SW 1271 (cell line): ENCODE measurements around the gene STRBP.

Experiments
- DNase-seq, 2 experiments: peaks; one replicate each; lab custom pipeline; 2025; lab: John Stamatoyannopoulos, UW

Gene STRBP

DNA sequence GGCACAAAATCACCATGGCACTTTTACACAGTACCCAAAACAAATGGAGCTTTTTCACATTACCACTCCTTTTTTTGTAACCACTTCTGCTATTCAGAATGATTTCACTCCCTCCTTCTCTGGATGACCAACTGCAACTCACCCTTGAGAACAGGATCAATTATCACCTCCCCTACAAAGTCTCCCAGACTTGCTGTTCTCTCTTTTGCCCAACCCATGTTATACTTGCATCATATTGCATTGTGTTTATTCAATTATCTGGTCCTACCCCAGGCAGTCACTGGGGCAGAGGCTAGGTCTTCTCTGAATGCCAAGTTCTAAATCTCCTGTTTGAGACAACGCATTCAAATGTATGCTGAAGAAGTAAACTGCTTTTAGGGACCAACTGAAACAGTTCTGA lies 139.0 kb downstream of the STRBP start:
- DNase-seq: no peak

DNA sequence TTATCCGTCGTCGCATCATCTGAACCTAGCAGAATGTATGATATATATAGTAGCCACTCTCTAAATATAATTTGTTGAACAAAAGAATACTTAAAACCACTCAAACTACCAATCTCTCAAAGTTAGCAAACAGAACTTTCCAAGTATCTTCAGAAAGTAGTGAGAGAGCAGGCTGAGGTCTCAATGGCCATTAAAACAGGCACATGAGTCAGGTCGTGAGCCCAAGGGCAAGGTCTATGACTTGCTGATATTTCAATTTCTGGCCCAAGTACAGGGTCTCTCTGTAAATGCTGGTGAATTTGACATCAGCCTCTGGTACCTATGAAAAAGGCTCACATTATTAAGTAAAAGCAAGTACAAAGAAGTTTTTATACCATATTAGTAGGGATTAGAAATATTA lies 139.8 kb downstream of the STRBP start:
- DNase-seq: no peak

DNA sequence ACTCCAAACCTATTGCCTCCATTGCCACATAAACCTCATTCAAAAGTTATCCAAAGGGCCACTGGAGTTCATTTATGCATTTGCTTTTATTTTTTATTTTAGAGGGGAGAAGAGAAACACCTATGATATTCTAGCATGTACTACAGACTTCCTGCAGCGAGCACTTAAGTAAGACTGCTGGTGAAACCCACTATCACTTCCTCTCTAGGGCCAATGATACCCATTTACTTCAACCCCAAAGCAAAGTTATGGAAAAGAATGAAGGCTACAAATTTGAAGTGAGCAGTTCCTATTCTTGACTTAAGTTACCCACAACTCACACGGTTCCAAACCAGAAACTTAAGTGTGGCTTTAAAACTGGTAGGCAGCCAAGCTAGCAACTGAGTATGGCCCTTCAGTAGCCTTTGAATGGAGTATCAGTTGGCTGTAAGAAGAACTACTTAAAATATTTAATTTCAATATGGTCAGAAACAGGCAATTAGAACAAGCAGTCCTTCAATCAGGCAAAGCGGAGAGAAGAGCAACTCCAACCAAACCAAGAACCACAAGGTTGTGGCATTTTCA lies 140.8 kb downstream of the STRBP start:
- no peak for DNase-seq

DNA sequence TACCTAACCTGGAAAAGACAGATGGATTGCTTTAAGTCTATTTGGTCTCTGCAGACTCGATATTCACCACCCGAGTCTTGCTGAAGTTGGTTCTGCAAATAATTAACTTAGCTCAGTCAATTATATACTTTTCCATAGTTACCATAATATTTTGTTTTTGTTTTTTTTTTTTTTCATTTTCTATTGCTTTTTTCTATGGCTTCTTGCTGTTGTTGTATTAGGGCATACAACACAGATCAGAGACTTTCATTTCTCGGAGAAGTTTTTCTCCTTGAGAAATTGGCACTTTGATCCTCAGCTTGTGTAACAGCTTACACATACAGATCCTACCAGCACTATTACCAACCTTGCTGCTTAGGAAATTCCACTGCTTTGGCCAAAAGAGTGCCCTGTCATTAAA lies 146.9 kb downstream of the STRBP start:
- DNase-seq: no peak

DNA sequence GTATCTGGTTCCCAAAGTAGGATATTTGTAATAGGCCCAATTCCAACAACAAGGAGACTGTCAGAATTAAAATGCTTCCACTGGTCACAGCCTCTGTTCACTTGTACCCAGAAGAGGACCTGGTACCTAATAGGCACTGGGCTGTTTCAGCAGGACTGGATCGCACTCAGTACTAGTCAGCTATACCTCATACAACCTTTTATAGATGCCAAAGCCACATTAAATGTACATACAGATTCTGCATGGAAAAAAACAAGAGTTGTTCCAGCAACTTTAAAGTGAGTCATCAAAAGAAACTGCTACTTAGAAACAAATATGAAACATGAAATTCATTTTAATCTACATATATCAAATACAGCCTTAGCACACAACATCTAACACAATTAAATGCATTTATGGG lies 147.4 kb downstream of the STRBP start:
- no peak for DNase-seq

DNA sequence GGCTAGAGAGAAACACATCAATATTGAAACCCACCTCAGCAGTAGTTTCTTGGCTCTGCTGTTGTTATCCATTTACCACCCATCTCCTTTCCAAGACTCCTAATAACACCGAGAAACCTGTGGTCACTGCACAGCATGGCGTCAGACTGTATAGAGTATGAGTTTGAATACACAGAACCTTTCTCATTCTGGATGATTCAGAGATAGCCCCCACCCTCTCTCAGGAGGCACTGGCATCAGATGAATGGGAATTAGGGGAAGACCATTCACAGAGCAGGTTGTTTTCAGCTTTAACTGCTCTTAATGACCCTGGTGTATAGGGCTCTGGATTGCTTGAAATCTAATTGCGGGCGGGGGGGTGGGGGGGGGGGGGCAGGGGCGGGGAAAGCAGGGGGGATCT lies 148.3 kb downstream of the STRBP start:
- no peak for DNase-seq

DNA sequence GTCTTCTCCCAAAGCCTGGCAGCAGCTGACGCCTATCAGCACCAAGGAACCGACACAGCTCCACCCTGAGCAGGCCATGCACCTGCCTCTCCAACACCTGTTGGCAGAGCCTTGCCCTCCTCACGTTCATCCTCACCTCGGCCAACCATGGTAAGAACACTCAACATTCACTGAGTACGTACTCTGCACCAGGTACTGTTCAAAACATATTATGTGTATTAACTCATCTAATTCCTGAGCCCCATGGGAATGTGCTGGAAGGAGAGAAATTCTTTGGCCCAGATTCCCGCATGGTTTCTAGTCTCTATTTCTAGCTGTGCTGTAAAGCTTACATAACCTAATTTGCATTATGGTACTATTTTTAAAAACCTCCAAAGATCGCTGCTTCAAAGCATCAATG lies 148.8 kb downstream of the STRBP start:
- DNase-seq: no peak

DNA sequence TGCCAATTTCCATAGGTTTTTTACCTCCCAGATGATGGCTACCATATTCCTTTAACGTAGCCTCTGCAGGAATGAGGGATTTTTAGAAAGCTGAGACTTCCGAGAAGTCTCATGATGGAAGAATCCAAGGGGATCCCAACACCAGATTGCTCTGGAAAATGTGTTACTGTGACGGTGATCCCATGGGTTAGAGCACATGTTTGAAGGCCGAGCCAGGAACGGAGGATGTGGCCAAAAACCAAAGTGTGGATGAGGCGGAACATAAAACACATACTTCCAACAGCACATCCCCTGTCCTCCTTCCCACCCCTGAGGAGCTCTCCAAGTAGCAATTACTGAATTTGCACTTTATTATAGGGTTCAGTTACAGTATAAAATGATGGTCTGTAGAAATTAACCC lies 152.3 kb downstream of the STRBP start:
- DNase-seq: no peak

DNA sequence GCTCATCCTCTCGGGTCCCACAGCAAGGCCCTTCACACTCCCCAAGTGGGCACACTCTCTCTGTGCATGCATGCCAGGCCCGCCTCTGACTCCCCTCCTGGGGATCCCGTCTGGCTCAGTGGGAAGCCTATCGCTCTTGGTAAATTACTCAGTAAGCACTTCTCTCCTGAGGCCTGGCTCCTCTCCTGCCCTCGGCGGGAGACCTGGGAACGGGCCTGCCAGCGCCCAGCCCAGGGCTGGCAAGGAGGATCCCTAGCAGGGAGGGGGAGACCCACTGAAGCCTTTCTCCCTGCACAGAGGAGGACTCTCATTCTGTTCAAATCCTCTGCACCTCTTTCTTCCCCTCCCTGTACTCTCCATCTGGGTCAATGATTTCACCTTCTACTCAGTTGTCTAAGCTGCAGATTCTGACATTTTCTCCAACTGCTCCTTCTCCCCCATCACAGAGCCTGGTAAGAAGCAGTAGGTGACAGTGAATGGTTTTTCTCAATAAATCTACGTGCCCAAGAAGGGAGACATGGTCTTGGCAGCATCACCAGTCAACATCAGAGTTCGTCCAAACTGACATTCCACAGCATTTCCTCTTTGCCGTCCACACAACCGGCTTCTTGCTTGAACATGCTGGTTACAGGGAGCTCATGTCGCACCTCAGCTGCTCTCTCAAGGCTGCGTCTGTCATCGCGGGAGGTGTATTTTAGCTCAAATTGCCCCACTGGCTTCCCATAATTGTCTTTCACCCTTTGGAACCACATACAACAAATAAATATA lies 153.1 kb downstream of the STRBP start:
- DNase-seq: no peak

DNA sequence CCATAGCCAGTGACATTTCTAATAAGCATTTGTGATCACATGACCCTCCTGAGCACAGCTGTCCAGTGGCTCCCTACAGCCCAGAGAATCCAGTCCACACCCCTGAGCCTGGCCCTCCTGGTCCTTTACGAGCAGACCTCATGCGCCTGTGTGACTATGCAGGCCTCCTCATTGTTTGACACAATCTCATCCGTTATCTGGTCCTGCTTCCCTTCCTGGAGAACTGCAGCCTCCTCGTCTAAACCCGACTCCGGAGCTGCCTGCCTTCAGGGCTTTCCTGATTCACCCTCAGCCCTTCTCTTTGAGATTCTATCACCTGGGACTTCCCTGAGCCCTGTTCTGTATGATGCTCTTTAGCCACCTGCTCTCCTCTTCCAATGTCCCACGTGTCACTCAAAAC lies 155.2 kb downstream of the STRBP start:
- no peak for DNase-seq

DNA sequence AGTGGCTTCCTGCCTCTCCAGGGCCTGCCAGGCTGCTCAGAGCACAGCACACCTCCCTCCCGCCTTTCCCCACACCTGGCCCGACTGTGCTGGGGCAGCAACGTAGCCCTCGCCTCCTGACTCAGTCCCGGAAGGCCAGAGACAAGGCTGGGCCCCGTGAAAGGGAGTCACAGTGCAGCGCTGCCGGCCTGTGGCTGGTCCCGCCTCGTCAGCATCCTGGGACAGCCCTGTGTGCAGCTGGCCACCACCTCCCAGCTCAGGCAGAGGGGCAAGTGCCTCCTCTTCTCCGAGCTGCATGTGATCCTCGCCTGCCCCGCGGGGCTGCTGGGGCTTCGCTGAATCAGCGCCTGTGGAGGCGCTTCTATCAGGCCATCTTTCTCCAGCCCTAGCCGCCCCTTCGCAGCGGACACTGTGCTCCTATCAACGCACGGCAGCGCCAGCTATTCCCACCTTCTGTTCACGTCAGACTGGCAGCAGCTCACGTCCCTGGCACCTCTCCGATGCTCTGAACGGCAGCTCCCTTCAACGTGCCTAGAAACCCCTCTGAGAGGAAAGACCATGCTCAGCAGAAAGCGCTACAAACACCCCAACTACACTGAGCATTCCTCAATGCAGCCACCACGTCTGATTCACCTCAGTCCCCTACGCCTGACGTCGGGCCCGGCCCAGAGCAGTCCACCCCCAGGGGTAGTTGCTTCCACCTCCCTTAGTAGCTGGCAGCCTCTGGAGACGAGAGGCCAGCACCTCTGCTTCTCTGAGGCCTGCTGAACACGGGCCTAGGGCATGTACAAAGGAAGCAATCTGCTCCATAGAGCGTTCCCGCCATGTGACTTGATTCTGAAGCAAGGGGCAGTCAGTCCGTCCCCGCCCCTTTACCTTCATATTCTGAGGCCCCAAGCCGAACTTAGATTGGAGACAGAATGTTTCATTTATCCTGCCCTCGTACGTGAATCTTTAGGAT lies 156.1 kb downstream of the STRBP start:
- DNase-seq: no peak

DNA sequence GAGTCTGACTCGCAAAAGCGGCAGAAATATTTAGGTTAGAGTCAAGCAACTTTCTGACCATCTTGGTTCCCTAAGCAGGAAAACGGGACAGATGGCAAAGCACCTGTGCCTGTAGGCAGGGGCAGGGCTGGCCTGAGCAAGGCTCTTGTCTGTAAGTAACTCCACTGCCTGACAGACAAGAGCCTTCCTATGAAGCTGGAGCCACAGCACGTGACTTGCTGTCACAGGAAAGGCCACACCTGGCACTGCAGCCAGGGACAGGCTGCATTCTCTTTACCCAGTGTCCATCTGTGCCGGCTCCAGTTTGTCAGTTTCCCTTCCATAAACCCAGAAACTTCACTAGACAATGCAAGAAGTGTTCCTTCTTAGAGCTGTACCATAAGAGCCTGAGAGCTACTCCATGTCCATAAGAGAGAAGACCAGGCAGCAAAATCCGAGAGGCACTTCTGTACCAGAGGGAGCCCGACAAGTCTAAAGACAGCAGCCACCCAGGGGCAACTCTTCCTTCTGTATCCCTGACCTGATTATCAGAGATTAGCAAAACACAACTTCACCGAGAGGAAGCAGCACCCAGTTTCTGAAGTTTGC lies 156.9 kb downstream of the STRBP start:
- no peak for DNase-seq

DNA sequence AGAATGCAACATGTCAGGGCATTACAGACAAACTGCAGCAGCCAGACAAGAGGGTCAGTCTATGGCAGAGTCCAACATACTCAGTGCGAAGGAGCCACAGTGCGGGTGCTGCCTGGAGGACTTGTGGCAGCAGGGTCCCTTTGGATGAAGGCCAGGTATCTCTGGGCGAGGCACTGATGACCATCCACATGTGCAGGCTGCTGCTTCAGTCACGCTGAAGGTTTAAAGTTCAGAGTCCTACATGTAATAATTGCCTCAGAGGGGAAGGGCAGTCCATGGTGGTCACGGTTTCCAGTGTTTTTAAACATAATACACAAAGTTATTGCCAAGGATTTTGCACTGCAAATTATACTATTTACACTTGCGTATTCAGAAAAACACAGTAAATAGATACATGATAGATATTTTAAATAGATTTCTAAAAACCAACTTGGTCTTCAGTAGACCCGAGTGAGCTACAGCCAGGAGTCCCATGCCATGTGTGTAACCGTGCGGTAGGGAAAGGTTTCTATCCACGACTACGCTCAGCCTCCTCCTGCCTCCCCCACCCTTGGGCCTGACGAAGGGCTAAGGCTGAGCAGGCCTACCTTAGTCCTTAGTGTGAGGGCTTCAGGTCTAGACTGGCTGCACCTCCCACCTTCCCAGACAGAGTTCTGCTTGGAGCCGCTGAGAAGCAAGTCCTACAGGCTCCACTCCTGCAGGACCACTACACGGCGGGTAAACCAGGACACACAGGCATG lies 158.7 kb downstream of the STRBP start:
- no peak for DNase-seq

DNA sequence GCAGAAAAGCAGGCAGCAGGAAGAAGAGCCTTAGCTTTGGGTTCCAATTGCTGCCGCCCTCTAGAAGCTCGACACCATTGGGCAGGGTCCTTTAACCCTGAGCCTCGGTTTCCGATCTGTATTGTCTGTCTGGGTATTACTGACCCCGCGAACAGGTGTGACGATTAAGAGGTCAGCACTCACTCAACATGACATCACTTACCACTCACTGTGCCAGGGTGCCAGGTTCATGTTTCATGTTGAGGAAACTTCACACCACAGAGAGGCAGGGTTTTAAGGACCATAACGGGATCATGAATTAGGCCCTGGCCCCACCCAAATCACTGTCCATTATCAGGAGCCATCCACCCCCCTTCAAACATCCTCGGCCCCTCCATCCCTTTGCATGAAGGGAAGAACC lies 159.4 kb downstream of the STRBP start:
- no peak for DNase-seq

DNA sequence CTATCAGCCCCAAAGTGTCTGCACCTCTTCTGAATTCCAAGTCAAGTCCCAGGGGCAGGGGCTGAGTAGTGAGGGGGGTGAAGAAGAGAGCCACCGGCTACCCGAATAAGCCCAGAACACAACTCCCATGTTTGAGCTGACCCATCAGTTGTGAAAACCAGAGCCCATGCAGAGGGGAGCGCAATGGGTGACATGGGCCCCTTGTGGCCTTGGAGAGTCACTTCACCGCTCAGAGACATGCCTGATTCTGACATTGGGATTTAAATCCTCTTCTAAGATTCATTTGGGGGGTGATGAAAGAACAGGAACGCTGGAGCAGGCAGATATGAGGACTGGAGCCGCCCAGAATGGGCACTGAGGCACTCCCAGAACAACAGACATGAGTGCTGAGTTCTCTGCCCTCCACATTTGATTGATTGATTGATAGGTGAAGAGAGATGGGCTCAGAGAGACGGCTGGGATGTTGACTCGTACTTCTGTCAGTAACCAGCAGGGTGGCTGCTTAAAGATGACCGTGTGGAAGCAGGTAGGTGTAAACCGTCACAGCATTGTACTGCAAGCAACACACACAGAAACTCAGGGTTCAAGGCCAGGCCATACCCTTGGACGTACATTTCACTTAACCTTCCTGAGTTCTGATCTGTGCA lies 160.6 kb downstream of the STRBP start:
- no peak for DNase-seq

DNA sequence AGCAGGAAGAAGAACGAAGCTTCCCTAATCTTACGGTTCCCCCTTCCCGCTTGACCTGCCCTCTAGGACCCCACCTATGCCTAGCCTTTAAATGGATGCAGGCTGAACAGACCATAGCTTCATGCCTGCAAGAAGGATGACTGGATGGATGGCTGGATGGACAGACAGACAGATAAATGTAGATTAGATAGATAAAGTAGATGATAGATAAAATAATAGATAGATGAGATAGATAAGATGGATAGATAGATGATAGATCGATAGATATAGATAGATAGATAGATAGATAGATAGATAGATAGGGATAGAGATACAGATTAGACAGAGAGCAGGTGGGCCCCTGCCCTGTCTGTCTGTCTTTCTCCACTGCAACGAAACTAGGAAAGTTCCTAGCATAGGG lies 162.9 kb downstream of the STRBP start:
- no peak for DNase-seq

DNA sequence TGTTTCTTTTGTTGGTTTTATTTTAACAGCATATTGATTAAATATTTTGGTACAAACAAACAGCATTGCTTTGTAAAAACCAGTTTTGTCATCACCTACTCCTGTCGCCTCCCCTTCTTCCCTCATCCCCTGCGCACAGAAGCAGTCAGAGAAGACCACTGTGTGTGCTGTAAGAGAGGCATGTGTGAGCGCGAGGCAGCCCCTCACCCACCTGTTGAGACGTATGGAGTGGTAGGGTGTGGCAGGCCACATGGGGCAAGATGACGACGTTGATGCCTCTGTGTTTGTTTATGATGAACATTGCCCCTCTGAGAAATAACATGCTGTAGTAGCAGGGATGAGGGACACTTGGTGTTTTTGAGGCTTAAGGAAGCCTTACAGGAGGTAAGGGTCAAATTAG lies 163.6 kb downstream of the STRBP start:
- DNase-seq: no peak

DNA sequence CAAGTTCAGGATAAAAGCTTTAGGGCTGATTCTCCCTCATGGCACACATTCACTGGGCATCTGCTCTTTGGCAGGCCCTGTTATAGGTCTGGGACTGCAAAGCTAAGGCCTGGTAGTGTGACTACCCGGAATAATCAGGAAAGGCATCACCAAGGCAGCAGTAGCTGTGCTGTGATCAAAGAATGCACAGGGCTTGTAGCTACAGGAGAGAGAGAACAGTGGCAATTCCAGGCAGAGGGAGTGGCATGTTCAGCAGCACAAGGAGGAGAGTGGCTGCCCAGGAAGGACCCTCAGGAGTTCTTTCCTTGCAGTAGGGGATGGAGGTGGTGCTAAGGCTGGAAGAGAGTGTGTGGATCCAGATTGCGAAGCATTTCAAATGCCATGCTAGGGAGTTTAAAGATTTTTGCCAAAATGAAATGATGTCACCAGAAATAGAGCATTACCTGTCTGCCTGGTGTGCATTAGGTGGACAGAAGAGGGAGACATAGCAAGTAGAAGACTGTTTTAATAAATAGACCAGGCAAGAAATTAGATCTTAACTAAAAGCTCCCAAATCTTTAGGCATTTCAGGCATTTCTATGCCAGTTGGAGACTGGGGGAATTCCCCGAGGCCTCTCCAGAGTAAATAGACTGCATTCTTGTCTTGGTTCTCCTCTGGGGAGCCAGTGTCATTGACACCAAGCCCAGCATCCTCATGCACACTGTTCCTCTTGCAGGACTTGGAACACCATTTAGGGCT lies 165.8 kb downstream of the STRBP start:
- peak in 1 of 2 experiments; percentile 7 for DNase-seq

DNA sequence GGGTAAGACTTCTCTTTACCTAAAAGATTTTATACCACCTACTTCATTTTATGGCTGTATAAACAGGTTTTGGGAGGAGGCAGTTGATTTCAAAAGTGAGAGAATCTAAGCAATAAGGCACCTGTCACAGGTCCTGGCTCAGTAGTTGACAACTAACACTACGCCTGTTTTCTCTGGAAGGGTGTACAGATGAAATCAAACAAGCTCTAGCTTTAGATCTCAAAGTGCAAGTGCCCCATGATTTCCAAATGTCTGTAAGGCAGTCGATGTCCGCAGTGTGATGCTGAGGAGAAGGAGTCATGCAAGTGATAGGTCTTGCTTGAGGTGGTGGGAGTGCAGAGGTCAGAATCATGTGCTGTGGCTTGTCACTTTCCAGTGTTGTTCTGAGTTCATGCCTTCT lies 168.8 kb downstream of the STRBP start:
- DNase-seq: no peak

DNA sequence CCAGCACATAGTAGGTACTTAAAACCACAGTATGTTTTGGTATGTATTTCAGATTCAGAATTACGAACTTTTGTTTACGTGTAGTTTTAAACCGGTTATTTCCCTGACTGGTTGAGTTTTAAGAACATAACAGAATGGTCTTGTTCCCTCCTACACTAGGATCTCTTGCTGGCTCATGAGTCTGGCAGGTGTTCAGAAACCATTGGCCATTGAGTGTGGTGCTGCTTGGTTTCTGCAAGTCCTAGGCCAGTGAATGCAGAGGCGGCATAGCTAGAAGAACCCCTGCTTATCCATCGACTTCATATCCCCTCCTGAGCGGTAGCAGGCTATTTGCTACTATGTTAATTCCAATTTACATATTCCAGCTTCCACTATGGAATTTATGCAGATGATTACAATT lies 169.3 kb downstream of the STRBP start:
- no peak for DNase-seq

DNA sequence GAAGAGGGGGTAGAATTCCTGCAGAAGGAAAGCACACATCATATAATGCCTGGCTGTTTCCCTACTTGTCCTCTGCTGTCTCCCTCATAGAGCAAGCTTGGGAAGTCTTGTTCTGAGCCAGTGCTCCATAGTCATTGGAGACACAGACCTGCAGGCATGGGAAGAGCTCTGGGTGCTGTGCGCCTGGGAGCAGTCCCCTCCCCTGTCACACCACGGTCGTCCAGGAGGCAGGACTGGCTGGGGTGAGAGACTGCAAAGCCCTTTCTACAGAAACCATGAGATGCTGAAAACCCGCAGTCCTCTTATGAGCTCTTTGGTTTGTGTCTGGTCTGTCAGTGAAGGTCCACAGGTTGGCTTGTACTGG lies 170.3 kb downstream of the STRBP start:
- no peak for DNase-seq
